Measurements from ENCODE around the gene DAPK1.

GRCh38 chr9:87612536-87612935 is 114.9 kb downstream of the DAPK1 start:
- TF ChIP-seq POLR2A (IDR thresholded peaks at IDR 0.05; ENCODE audit: low read length), result no peak
- no peak for TF ChIP-seq GATA1 (IDR thresholded peaks at IDR 0.05; ENCODE audit: low read depth, low read length)

All from erythroblast (primary cell).